Endothelial cell of umbilical vein (primary cell): Measurements from ENCODE around the gene TSR3. TPM values are rescaled to one million over a fixed set of nuclear protein-coding genes. Genes with fewer than 3 reads are reported as not detected.

Experiments
- BruUV-seq: library from RNA; stranded (reverse); fragments of 400-500 nt; replicated peaks from 2 replicates; lab custom pipeline; 2021; lab: Mats Ljungman, UMichigan
- CTCF ChIA-PET: fragments of 300-600, 350-600 bp; sonication (Branson Sonifier 250); formaldehyde crosslinking; loops from one replicate; lab custom pipeline; 2021; ENCODE audit warnings: antibody characterized with exemption, inconsistent platforms; lab: Charles Lee
- POLR2A ChIA-PET: fragments of 300-600, 350-600 bp; sonication (Branson Sonifier 250); formaldehyde crosslinking; loops from one replicate; lab custom pipeline; 2021; ENCODE audit warnings: antibody characterized with exemption, inconsistent platforms; lab: Charles Lee
- DNase-seq: peaks from one replicate; pipeline ENCODE4 v3.0.0-alpha.2; 2011; ENCODE audit warnings: low read depth, low spot score
- FAIRE-seq: peaks from 2 replicates; lab custom pipeline; 2011; peaks lifted over from hg19 to GRCh38; lab: Jason Lieb, UNC
- H2AFZ ChIP-seq: 2 replicates; pipeline ENCODE4 v1.6.0; 2012; ENCODE audit warnings: low read depth, low read length, control low read depth, inconsistent platforms
- H3K27ac ChIP-seq: 2 replicates; pipeline ENCODE4 v1.5.1; 2011; ENCODE audit warnings: low read depth, mild to moderate bottlenecking, control low read depth, low read length, moderate library complexity; ENCODE audit not compliant: insufficient read depth
- H3K27me3 ChIP-seq, 2 experiments: 2 replicates each; pipeline versions ENCODE4 v1.6.0 to v1.6.1; 2011; ENCODE audit warnings: low read length in 2 of 2, mixed read lengths in 1 of 2; ENCODE audit not compliant: control insufficient read depth in 2 of 2, insufficient read depth in 2 of 2
- H3K36me3 ChIP-seq, 2 experiments: 2 replicates in 1 of 2; 3 replicates in 1 of 2; pipeline ENCODE4 v1.5.1; 2011; ENCODE audit warnings: low read length in 2 of 2, mild to moderate bottlenecking in 1 of 2, moderate library complexity in 1 of 2; ENCODE audit not compliant: control insufficient read depth in 2 of 2, insufficient read depth in 2 of 2; ENCODE audit errors: extremely low read depth in 1 of 2
- H3K4me1 ChIP-seq: 3 replicates; pipeline ENCODE4 v1.5.1; 2011; ENCODE audit warnings: mild to moderate bottlenecking, low read length; ENCODE audit not compliant: control insufficient read depth, insufficient read depth; ENCODE audit errors: extremely low read depth
- H3K4me2 ChIP-seq: 2 replicates; pipeline ENCODE4 v1.6.1; 2011; ENCODE audit warnings: low read length, control low read depth, mixed read lengths; ENCODE audit not compliant: insufficient read depth
- H3K4me3 ChIP-seq, 3 experiments: fragments of 200-600 bp in 1 of 3; sonication (generic), shearing (Covaris generic) in 1 of 3; replicated peaks in 1 of 3; 2 replicates each; pipeline ENCODE4 v1.5.1; 2011 to 2016; ENCODE audit warnings: control low read depth in 3 of 3, low read length in 3 of 3, mild to moderate bottlenecking in 2 of 3, inconsistent platforms in 1 of 3, low read depth in 1 of 3, moderate library complexity in 1 of 3; ENCODE audit not compliant: insufficient read depth in 1 of 3
- H3K79me2 ChIP-seq: 2 replicates; pipeline ENCODE4 v1.6.0; 2012; ENCODE audit warnings: low read length, inconsistent platforms; ENCODE audit not compliant: control insufficient read depth, insufficient read depth
- H3K9ac ChIP-seq: replicated peaks from 2 replicates; pipeline ENCODE3; 2011; ENCODE audit warnings: low read length, control low read depth; ENCODE audit not compliant: insufficient read depth; ENCODE audit errors: extremely low read depth
- H3K9me1 ChIP-seq: replicated peaks from 3 replicates; pipeline ENCODE4 v1.6.0; 2011; ENCODE audit warnings: mild to moderate bottlenecking, low read length; ENCODE audit not compliant: control insufficient read depth, insufficient read depth; ENCODE audit errors: extremely low read depth
- H3K9me3 ChIP-seq: replicated peaks from 2 replicates; pipeline ENCODE4 v1.5.1; 2012; ENCODE audit warnings: low read length, inconsistent platforms; ENCODE audit not compliant: control insufficient read depth, insufficient read depth
- H4K20me1 ChIP-seq: replicated peaks from 2 replicates; pipeline ENCODE3; 2011; ENCODE audit warnings: mild to moderate bottlenecking, low read length; ENCODE audit not compliant: control insufficient read depth, insufficient read depth; ENCODE audit errors: extremely low read depth
- CTCF ChIP-seq, 2 donors: IDR thresholded peaks; 1 replicate in 1 of 2; 2 replicates in 1 of 2; pipeline ENCODE4 v1.5.1; 2011; ENCODE audit warnings: low read length in 2 of 2, mild to moderate bottlenecking in 2 of 2, moderate library complexity in 2 of 2, control low read depth in 1 of 2, inconsistent platforms in 1 of 2, low read depth in 1 of 2; ENCODE audit not compliant: insufficient read depth in 1 of 2; ENCODE audit errors: extremely low read depth in 1 of 2
- EZH2 ChIP-seq: IDR thresholded peaks from 2 replicates; pipeline ENCODE4 v1.6.1; 2012; ENCODE audit warnings: borderline replicate concordance, low read depth, mild to moderate bottlenecking, moderate library complexity, low read length, inconsistent platforms; ENCODE audit not compliant: severe bottlenecking
- FOS ChIP-seq: IDR thresholded peaks from 2 replicates; pipeline ENCODE4 v1.6.1; 2011; ENCODE audit warnings: mild to moderate bottlenecking, low read length, moderate library complexity, borderline replicate concordance; ENCODE audit not compliant: insufficient read depth
- POLR2A ChIP-seq: IDR thresholded peaks from 2 replicates; pipeline ENCODE4 v1.6.1; 2012; ENCODE audit warnings: low read depth, mild to moderate bottlenecking, control low read depth, low read length
- dilution Hi-C: fragments of 300-500 bp; cut with MboI; formaldehyde crosslinking; loops from one replicate; pipeline ENCODE4 v1.15.0; 2019; ENCODE audit warnings: low sequenced_read_pairs; ENCODE audit not compliant: extremely low pct_ligation_motif_present
- intact Hi-C: fragments of 100-400 bp; cut with micrococcal nuclease; formaldehyde crosslinking; loops from one replicate; pipeline ENCODE4 v1.10.0; 2022
- polyA plus RNA-seq, 4 experiments: library from polyadenylated mRNA; depleted of rRNA in 3 of 4; stranded (reverse) in 3 of 4; unstranded in 1 of 4; fragments of >200 nt; gene quantifications; 2 replicates each; pipeline versions ENCODE4 v1.2.1 to v1.2.3, GENCODE V29; 2011 to 2012; ENCODE audit warnings: missing spikeins in 1 of 4
- total RNA-seq: library from RNA; stranded (reverse); gene quantifications from 2 replicates; pipeline ENCODE4 v1.2.3, GENCODE V29; 2021

The TSR3 gene
- total and polyA plus RNA-seq, 2 donors (not counting 3 experiments of a cell fraction or from before 2014, with no cell fraction given), result 65.4 to 82.7 TPM

GRCh38 chr16:1348441-1348840 lies 3.2 kb downstream of the TSR3 start:
- BruUV-seq, result no TSS peak

More at GRCh38 chr16:1348441-1348840, 3.2 kb downstream of the TSR3 start:
- peaks cover 0 to 11% of the 10 kb centered on the region in 2 experiments for H3K36me3 ChIP-seq
- dilution Hi-C loops (no loop called here), intact Hi-C loops (no loop called here)
- no peaks in the 10 kb centered on the region for H3K27me3 ChIP-seq
- no peak for FAIRE-seq
- DNase-seq, result no peak
- H2AFZ ChIP-seq, result no peak overlapping the region
- no peaks in the 10 kb centered on the region for H4K20me1 ChIP-seq
- no peak overlapping the region for H3K4me2 ChIP-seq
- H3K4me1 ChIP-seq, result peaks cover 13% of the 10 kb centered on the region
- CTCF ChIA-PET, result interaction anchor here (2.2 kb wide), 1 partner anchor 15 kb away, joined by 5 read pairs; no protein-coding TSS in a partner anchor
- POLR2A ChIA-PET, result no interaction called here
- H3K9ac ChIP-seq, result no peak overlapping the region
- H3K4me3 ChIP-seq, result no peak overlapping the region
- H3K79me2 ChIP-seq, result peaks cover 25% of the 10 kb centered on the region
- no peaks in the 10 kb centered on the region for H3K9me1 ChIP-seq
- no peak for TF ChIP-seq POLR2A
- no peak for TF ChIP-seq EZH2
- TF ChIP-seq CTCF (IDR thresholded peaks at IDR 0.05; ENCODE audit: extremely low read depth in 1 of 2, insufficient read depth in 1 of 2, low read depth in 1 of 2, low read length in 2 of 2), result no peak
- TF ChIP-seq FOS, result no peak
- no peaks in the 10 kb centered on the region for H3K9me3 ChIP-seq
- no peak overlapping the region for H3K27ac ChIP-seq
